Measurements from ENCODE around the gene TNS3.

The TNS3 gene

GRCh38 chr7:47389171-47389922 lies 192.6 kb downstream of the TNS3 start:
- H3K4me1 Mint-ChIP-seq, result peaks cover 22% of the 10 kb centered on the region
- H3K4me3 Mint-ChIP-seq, result no peak overlapping the region
- TF ChIP-seq CTCF (IDR thresholded peaks at IDR 0.05), result no peak
- peaks cover 8% of the 10 kb centered on the region for H3K27me3 Mint-ChIP-seq (ENCODE audit: low read depth, poor library complexity)
- no peaks in the 10 kb centered on the region for H3K9me3 Mint-ChIP-seq
- DNase-seq, result no peak
- no peak overlapping the region for H3K27ac Mint-ChIP-seq
- H3K36me3 Mint-ChIP-seq (ENCODE audit: low read depth), result peaks cover 51% of the 10 kb centered on the region

- TF ChIP-seq CTCF (IDR thresholded peaks at IDR 0.05), result no peak
- H3K27me3 Mint-ChIP-seq (ENCODE audit: low read depth, poor library complexity), result peaks cover 8% of the 10 kb centered on the region
- DNase-seq, result no peak
- H3K4me1 Mint-ChIP-seq, result peaks cover 39% of the 10 kb centered on the region
- H3K9me3 Mint-ChIP-seq, result no peaks in the 10 kb centered on the region
- H3K4me3 Mint-ChIP-seq, result no peak overlapping the region
- H3K27ac Mint-ChIP-seq, result no peak overlapping the region
- peaks cover 42% of the 10 kb centered on the region for H3K36me3 Mint-ChIP-seq (ENCODE audit: low read depth)
Observed at GRCh38 chr7:47387506-47387905, 194.4 kb downstream of the TNS3 start.

- no peak for TF ChIP-seq CTCF (IDR thresholded peaks at IDR 0.05)
- no peak for DNase-seq
- Mint-ChIP-seq H3K4me3 (no peak overlapping the region), H3K4me1 (peaks cover 51% of the 10 kb centered on the region), H3K27ac (no peak overlapping the region), H3K27me3 (ENCODE audit: low read depth, poor library complexity) (peaks cover 6% of the 10 kb centered on the region), H3K36me3 (ENCODE audit: low read depth) (peaks cover 36% of the 10 kb centered on the region), H3K9me3 (no peaks in the 10 kb centered on the region)
Observed at GRCh38 chr7:47386273-47386835, 195.6 kb downstream of the TNS3 start.

DNA sequence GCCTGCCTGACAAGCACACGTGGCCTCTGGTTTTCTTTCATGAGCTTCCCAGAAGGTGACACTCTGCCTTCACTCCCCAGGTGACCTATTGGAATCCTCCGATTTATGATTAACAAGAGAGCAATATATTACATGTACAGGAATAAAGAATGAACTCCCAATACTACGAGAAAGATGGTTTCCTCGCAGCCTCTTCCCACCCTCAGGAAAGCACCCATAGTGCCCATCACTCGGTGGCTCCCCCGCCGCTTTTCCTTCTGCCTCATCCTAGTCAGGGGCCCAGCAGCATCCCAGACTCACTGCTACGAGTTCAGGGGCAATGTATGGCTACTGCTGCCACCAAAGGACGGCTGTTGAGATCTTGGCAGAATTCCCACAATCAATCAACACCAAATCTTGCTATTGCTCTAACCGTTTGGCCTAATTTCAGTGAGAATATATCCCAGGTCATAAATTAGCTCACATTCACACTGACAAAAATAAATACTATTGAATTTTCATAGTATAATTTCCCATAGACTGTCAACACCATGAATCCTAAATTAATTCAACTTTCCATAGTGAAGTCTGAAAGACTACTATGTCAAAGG lies 196.3 kb downstream of the TNS3 start:
- no peak for DNase-seq
- Mint-ChIP-seq H3K4me3 (no peak overlapping the region), H3K36me3 (ENCODE audit: low read depth) (peaks cover 28% of the 10 kb centered on the region), H3K4me1 (peaks cover 58% of the 10 kb centered on the region), H3K27ac (no peak overlapping the region), H3K9me3 (no peaks in the 10 kb centered on the region), H3K27me3 (ENCODE audit: low read depth, poor library complexity) (peaks cover 6% of the 10 kb centered on the region)
- no peak for TF ChIP-seq CTCF (IDR thresholded peaks at IDR 0.05)

DNA sequence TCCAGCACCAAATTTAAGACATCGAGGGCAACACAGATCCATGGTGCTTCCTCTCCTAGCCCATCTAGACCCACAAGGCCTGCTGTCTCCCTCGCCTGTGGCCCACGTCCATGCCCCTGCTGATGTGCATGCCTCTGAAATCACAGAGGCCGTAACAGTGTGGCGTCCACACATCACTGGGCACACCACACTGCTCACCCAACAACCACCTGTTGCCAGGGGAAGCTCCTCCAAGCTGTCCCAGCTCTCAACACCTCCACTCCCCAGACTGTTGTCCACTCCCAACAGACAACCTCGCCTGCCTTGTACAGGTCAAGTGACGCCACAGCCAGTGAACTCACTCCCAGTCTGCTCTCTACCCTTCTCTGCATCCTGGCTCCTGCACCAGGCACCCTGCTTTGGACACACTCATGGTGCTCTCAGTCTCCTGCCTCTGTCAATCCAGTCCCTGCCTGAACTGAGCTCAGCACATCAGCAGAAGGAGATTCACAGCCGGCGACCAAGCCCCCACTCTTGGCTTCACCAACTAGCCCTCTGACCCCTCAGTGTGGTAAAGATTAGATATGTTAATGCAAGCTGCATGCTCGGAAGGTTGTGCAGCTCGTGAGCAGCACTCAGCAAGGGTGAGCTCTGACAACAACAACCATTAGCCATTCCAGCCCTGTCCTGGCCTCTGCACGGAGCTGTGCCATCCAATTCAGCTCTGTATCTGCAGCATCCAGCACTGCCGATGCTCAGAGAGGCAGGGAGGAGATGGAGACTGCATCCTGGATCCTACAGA lies 197.0 kb downstream of the TNS3 start:
- Mint-ChIP-seq H3K36me3 (ENCODE audit: low read depth) (peaks cover 26% of the 10 kb centered on the region), H3K9me3 (no peaks in the 10 kb centered on the region), H3K4me1 (peaks cover 64% of the 10 kb centered on the region), H3K27me3 (ENCODE audit: low read depth, poor library complexity) (peaks cover 6% of the 10 kb centered on the region), H3K27ac (no peak overlapping the region), H3K4me3 (no peak overlapping the region)
- no peak for DNase-seq
- TF ChIP-seq CTCF (IDR thresholded peaks at IDR 0.05), result no peak

Data from nephron progenitor cell (in vitro differentiated cells).